ENCODE results near the gene KRTAP4-16.
"Not testable (repeated sequence)": the region's sequence is repeated elsewhere in the genome, so short reads cannot be mapped to it uniquely, and the experiment has no call there.

The KRTAP4-16 gene

DNA sequence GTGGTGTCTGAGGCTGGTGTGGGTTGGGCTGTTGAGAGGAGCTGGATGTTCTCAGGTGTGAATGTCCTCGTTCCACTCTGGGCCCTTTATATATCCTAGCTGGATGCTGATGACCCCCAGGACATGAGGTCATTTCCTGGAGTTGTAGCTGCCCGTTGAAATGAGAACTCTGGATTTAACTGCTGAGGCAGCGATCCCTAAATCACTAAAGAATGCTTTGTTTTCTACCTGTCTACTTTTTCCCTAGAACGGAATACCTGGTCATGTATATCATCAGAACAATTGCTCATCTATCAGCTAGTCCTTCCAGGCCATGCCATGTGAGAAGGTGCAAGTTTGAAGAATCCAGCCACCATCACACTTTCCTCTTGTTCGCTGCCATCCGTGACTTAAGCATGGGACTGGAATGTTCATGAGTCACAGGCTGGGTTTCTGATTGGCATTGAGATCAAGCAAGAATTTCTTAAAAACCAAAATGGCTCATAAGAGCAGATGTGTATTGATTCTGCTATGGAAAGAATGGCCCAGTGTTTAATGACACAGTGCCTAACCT is 41.9 kb downstream of the KRTAP4-16 start, which contains the start of gene KRTAP2-3:
Gene KRTAP2-3, minus strand, starts transcription at position 63 of the 553 bp plus-strand sequence. CDS start 64 bp downstream, outside the sequence.
- no peak within 1 kb of the TSS for H3K9ac ChIP-seq (ENCODE audit: low read depth in 1 of 2, low read length in 2 of 2)
- H3K4me1 ChIP-seq (ENCODE audit: control insufficient read depth in 2 of 2, insufficient read depth in 2 of 2, low read length in 2 of 2) = no peaks in the 10 kb centered on the region
- peaks cover 4 to 7% of the 10 kb centered on the region in 2 donors for H3K27me3 ChIP-seq (ENCODE audit: control insufficient read depth in 2 of 2, insufficient read depth in 2 of 2, low read length in 2 of 2)
- H3K9me3 ChIP-seq (ENCODE audit: control insufficient read depth in 2 of 2, low read length in 2 of 2) = peaks cover 0 to 3% of the 10 kb centered on the region in 2 donors
- H3K36me3 ChIP-seq (ENCODE audit: control insufficient read depth in 2 of 2, insufficient read depth in 2 of 2, low read length in 2 of 2) = no peaks in the 10 kb centered on the region
- no peak within 1 kb of the TSS for H3K4me3 ChIP-seq (ENCODE audit: low read length in 2 of 2)
- H3K27ac ChIP-seq (ENCODE audit: low read depth in 2 of 2, low read length in 2 of 2) = no peak within 1 kb of the TSS

DNA sequence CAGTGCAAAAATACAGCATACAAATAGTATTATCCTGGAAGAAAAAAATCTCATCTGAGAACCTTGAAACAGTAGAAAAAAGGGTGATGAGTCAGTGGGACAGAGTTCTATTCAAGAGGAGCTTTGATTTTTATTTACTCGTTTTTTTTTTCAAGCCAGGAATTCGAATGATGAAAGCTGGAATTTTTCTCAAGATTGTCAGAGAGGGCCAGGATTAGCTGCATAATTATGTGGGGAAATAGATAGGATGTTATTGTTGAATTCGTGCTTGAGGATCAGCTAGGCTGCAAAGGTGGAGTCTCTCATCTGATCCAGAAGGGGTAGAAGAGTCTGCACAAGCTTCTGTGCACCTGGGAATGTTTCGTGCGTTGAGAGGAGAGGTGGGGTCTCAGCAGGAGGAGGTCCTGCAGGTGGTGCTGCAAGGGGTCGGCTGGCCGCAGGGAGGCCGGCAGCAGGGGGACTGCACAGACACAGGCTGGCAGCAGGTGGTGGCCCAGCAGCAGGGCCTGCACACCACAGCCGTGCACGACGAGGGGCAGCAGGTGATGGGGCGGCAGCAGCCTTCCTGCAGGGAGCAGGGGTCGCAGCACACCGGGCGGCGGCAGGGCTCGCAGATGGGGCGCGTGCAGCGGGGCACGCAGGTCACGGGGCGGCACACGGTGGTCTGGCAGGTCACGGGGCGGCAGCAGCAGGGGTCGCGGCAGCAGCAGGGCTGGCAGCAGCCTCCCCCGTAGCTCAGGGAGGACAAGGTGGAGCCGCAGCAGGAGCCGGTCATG is 42.5 kb downstream of the KRTAP4-16 start:
- H3K27me3 ChIP-seq (ENCODE audit: control insufficient read depth in 2 of 2, insufficient read depth in 2 of 2, low read length in 2 of 2); H3K9ac ChIP-seq (ENCODE audit: low read depth in 1 of 2, low read length in 2 of 2); H3K27ac ChIP-seq (ENCODE audit: low read depth in 2 of 2, low read length in 2 of 2); H3K9me3 ChIP-seq (ENCODE audit: control insufficient read depth in 2 of 2, low read length in 2 of 2); H3K4me3 ChIP-seq (ENCODE audit: low read length in 2 of 2); H3K4me1 ChIP-seq (ENCODE audit: control insufficient read depth in 2 of 2, insufficient read depth in 2 of 2, low read length in 2 of 2); H3K36me3 ChIP-seq (ENCODE audit: control insufficient read depth in 2 of 2, insufficient read depth in 2 of 2, low read length in 2 of 2): not testable (repeated sequence)

DNA sequence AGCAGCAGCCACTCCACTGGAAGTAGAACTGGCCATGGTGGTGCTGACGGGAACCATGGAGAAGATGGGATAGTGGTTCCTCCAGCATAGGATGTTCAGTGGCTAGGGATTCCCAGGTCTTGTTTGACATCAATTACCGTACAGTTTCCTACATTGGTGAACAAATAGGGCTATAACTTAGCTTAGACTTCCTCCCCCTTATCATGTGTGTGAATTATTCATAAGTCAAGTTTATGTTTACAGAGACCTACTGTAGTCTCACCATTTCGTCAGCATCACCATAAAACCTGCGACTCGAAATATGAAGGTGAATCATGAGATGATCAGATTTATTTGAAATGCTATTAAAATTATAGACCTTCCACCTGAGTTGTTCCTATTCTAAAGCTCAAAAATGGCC is 43.3 kb downstream of the KRTAP4-16 start:
- H3K4me1 ChIP-seq (ENCODE audit: control insufficient read depth in 2 of 2, insufficient read depth in 2 of 2, low read length in 2 of 2) = no peaks in the 10 kb centered on the region
- H3K9me3 ChIP-seq (ENCODE audit: control insufficient read depth in 2 of 2, low read length in 2 of 2) = peaks cover 0 to 3% of the 10 kb centered on the region in 2 donors
- H3K27ac ChIP-seq (ENCODE audit: low read depth in 2 of 2, low read length in 2 of 2) = no peak overlapping the region
- H3K36me3 ChIP-seq (ENCODE audit: control insufficient read depth in 2 of 2, insufficient read depth in 2 of 2, low read length in 2 of 2) = no peaks in the 10 kb centered on the region
- H3K4me3 ChIP-seq (ENCODE audit: low read length in 2 of 2) = no peak overlapping the region
- peaks cover 6 to 7% of the 10 kb centered on the region in 2 donors for H3K27me3 ChIP-seq (ENCODE audit: control insufficient read depth in 2 of 2, insufficient read depth in 2 of 2, low read length in 2 of 2)
- no peak overlapping the region for H3K9ac ChIP-seq (ENCODE audit: low read depth in 1 of 2, low read length in 2 of 2)

DNA sequence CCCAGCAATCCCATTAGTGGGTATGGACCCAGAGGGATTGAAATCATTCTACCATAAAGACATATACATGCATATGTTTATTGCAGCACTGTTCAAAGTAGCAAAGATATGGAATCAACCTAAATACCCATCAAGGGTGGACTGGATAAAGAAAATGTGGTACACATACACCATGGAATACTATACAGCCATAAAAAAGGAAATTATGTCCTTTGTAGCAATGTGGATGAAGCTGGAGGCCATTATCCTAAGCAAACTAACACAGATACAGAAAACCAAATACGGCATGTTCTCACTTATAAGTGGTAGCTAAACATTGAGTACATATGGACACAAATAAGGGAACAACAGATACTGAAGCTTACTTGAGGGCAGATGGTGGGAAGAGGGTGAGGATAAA is 44.5 kb downstream of the KRTAP4-16 start:
- Histone ChIP-seq H3K4me1 (ENCODE audit: control insufficient read depth in 2 of 2, insufficient read depth in 2 of 2, low read length in 2 of 2) (no peaks in the 10 kb centered on the region), H3K27ac (ENCODE audit: low read depth in 2 of 2, low read length in 2 of 2) (no peak overlapping the region), H3K9ac (ENCODE audit: low read depth in 1 of 2, low read length in 2 of 2) (no peak overlapping the region), H3K4me3 (ENCODE audit: low read length in 2 of 2) (no peak overlapping the region), H3K9me3 (ENCODE audit: control insufficient read depth in 2 of 2, low read length in 2 of 2) (peaks cover 0 to 3% of the 10 kb centered on the region in 2 donors), H3K27me3 (ENCODE audit: control insufficient read depth in 2 of 2, insufficient read depth in 2 of 2, low read length in 2 of 2) (peaks cover 6 to 7% of the 10 kb centered on the region in 2 donors), H3K36me3 (ENCODE audit: control insufficient read depth in 2 of 2, insufficient read depth in 2 of 2, low read length in 2 of 2) (no peaks in the 10 kb centered on the region)

DNA sequence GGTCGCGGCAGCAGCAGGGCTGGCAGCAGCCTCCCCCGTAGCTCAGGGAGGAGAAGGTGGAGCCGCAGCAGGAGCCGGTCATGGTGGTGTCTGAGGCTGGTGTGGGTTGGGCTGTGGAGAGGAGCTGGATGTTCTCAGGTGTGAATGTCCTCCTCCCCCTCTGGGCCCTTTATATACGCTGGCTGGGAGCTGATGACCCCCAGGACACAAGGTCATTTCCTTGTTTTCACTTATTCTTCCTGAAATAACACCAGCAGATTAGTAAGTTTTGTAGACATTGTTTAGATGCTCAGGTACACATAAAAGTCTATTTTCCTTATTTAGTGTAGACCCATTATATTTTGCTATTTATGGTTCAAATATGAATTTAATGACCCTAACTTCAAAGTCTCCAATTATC is 46.9 kb downstream of the KRTAP4-16 start, which contains the start of gene KRTAP2-2:
Gene KRTAP2-2, minus strand, starts transcription at position 101 of the 400 bp plus-strand sequence. Its CDS starts 19 bp downstream, at position 82.
- H3K27me3 ChIP-seq (ENCODE audit: control insufficient read depth in 2 of 2, insufficient read depth in 2 of 2, low read length in 2 of 2); H3K4me3 ChIP-seq (ENCODE audit: low read length in 2 of 2); H3K27ac ChIP-seq (ENCODE audit: low read depth in 2 of 2, low read length in 2 of 2); H3K9me3 ChIP-seq (ENCODE audit: control insufficient read depth in 2 of 2, low read length in 2 of 2); H3K36me3 ChIP-seq (ENCODE audit: control insufficient read depth in 2 of 2, insufficient read depth in 2 of 2, low read length in 2 of 2); H3K4me1 ChIP-seq (ENCODE audit: control insufficient read depth in 2 of 2, insufficient read depth in 2 of 2, low read length in 2 of 2); H3K9ac ChIP-seq (ENCODE audit: low read depth in 1 of 2, low read length in 2 of 2): not testable (repeated sequence)

DNA sequence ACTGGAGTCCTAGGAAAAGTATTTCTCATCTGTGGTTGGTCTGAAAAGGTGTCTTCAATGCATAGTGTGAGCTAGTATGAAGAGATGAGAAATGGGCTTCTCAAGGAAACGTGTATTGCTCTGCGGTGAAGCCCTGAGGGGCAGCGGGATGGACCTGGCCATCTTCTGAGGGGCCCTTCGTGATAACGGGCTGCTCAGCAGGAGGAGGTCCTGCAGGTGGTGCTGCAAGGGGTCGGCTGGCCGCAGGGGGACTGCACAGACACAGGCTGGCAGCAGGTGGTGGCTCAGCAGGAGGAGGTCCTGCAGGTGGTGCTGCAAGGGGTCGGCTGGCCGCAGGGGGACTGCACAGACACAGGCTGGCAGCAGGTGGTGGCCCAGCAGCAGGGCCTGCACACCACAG is 47.5 kb downstream of the KRTAP4-16 start:
- H3K27ac ChIP-seq (ENCODE audit: low read depth in 2 of 2, low read length in 2 of 2); H3K27me3 ChIP-seq (ENCODE audit: control insufficient read depth in 2 of 2, insufficient read depth in 2 of 2, low read length in 2 of 2); H3K9me3 ChIP-seq (ENCODE audit: control insufficient read depth in 2 of 2, low read length in 2 of 2); H3K4me1 ChIP-seq (ENCODE audit: control insufficient read depth in 2 of 2, insufficient read depth in 2 of 2, low read length in 2 of 2); H3K9ac ChIP-seq (ENCODE audit: low read depth in 1 of 2, low read length in 2 of 2); H3K4me3 ChIP-seq (ENCODE audit: low read length in 2 of 2); H3K36me3 ChIP-seq (ENCODE audit: control insufficient read depth in 2 of 2, insufficient read depth in 2 of 2, low read length in 2 of 2): not testable (repeated sequence)

DNA sequence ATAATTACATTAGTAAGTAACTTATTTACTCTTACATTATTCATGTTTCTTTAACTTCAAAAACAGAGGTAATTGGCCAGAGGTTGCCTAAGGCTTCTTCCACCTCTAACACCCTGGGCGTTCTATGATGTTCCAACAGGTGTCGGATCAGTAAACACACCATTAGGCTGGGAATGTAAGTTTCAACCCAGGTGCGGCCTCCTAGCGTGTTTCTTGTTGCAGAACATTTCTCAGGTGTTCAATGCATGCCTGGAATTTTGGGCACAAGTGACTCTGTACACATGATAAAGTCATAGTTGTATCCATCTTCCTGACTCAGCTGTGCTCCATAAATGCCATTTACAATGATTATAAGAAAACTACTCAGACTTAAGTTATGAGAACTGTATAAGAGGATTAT is 48.0 kb downstream of the KRTAP4-16 start:
- Histone ChIP-seq H3K27me3 (ENCODE audit: control insufficient read depth in 2 of 2, insufficient read depth in 2 of 2, low read length in 2 of 2) (peaks cover 3 to 5% of the 10 kb centered on the region in 2 donors), H3K9me3 (ENCODE audit: control insufficient read depth in 2 of 2, low read length in 2 of 2) (peaks cover 0 to 3% of the 10 kb centered on the region in 2 donors), H3K4me1 (ENCODE audit: control insufficient read depth in 2 of 2, insufficient read depth in 2 of 2, low read length in 2 of 2) (no peaks in the 10 kb centered on the region), H3K4me3 (ENCODE audit: low read length in 2 of 2) (no peak overlapping the region), H3K9ac (ENCODE audit: low read depth in 1 of 2, low read length in 2 of 2) (no peak overlapping the region), H3K36me3 (ENCODE audit: control insufficient read depth in 2 of 2, insufficient read depth in 2 of 2, low read length in 2 of 2) (no peaks in the 10 kb centered on the region), H3K27ac (ENCODE audit: low read depth in 2 of 2, low read length in 2 of 2) (no peak overlapping the region)

DNA sequence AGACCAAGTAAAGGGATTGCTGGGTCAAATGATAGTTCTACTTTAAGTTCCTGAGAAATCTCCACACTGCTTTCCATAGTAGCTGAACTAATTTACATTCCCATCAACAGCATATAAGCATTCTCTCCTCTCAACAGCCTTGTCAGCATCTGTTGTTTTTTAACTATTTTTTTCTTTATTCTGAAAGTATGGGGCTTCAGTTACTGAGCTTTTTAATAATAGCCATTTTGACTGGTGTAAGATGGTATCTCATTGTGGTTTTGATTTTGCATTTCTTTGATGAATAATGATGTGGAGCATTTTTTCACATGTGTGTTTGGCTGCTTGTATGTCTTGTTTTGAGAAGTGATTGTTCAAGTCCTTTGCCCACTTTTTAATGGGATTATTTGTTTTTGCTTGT is 49.4 kb downstream of the KRTAP4-16 start:
- Histone ChIP-seq H3K4me1 (ENCODE audit: control insufficient read depth in 2 of 2, insufficient read depth in 2 of 2, low read length in 2 of 2) (no peaks in the 10 kb centered on the region), H3K27me3 (ENCODE audit: control insufficient read depth in 2 of 2, insufficient read depth in 2 of 2, low read length in 2 of 2) (peaks cover 2 to 5% of the 10 kb centered on the region in 2 donors), H3K9ac (ENCODE audit: low read depth in 1 of 2, low read length in 2 of 2) (no peak overlapping the region), H3K27ac (ENCODE audit: low read depth in 2 of 2, low read length in 2 of 2) (no peak overlapping the region), H3K4me3 (ENCODE audit: low read length in 2 of 2) (no peak overlapping the region), H3K36me3 (ENCODE audit: control insufficient read depth in 2 of 2, insufficient read depth in 2 of 2, low read length in 2 of 2) (no peaks in the 10 kb centered on the region), H3K9me3 (ENCODE audit: control insufficient read depth in 2 of 2, low read length in 2 of 2) (peaks cover 0 to 2% of the 10 kb centered on the region in 2 donors)
